OCI-LY7 (cell line): ENCODE data around the gene TAPT1. TPM values are rescaled to one million over a fixed set of nuclear protein-coding genes. Genes with fewer than 3 reads are reported as not detected.

Source experiments
- BruUV-seq: library from RNA; stranded (reverse); fragments of 400-500 nt; replicated peaks from 2 replicates; lab custom pipeline; 2021; lab: Mats Ljungman, UMichigan
- CTCF ChIA-PET: fragments of 300-600 bp; sonication (Branson Sonifier 250); formaldehyde crosslinking; loops from one replicate; lab custom pipeline; 2022; ENCODE audit warnings: antibody characterized with exemption; ENCODE audit not compliant: unreplicated experiment; lab: Charles Lee
- POLR2A ChIA-PET: fragments of 300-600 bp; sonication (Branson Sonifier 250); formaldehyde crosslinking; loops from one replicate; lab custom pipeline; 2022; ENCODE audit warnings: antibody characterized with exemption; lab: Charles Lee
- DNase-seq: peaks from one replicate; pipeline ENCODE4 v3.0.0-alpha.2; 2015; ENCODE audit warnings: low spot score
- H2AFZ ChIP-seq: fragments of 200-600 bp; sonication (generic), shearing (Covaris generic); 2 replicates; pipeline ENCODE4 v1.6.1; 2014; ENCODE audit warnings: mild to moderate bottlenecking, antibody characterized with exemption, low read length, moderate library complexity
- H3K27ac ChIP-seq: fragments of 200-600 bp; sonication (generic); 2 replicates; pipeline ENCODE4 v1.5.1; 2014; ENCODE audit warnings: mixed run types, low read depth, mild to moderate bottlenecking, moderate library complexity, low read length, inconsistent platforms; ENCODE audit not compliant: poor library complexity, severe bottlenecking
- H3K36me3 ChIP-seq: fragments of 200-600 bp; sonication (generic); 2 replicates; pipeline ENCODE4 v1.6.1; 2014; ENCODE audit warnings: mild to moderate bottlenecking, antibody characterized with exemption, low read length, moderate library complexity, mixed read lengths; ENCODE audit not compliant: insufficient read depth
- H3K4me1 ChIP-seq: fragments of 200-600 bp; sonication (generic); 2 replicates; pipeline ENCODE4 v1.5.1; 2014; ENCODE audit warnings: mild to moderate bottlenecking, low read length; ENCODE audit not compliant: insufficient read depth, poor library complexity, severe bottlenecking
- H3K4me2 ChIP-seq: fragments of 200-600 bp; sonication (generic); 2 replicates; pipeline ENCODE4 v1.6.1; 2014; ENCODE audit warnings: mild to moderate bottlenecking, low read length
- H3K4me3 ChIP-seq: fragments of 200-600 bp; sonication (generic); 2 replicates; pipeline ENCODE4 v1.5.1; 2014; ENCODE audit warnings: mild to moderate bottlenecking, low read depth, low read length; ENCODE audit not compliant: poor library complexity, severe bottlenecking
- H3K79me2 ChIP-seq: fragments of 200-600 bp; sonication (generic); 2 replicates; pipeline ENCODE4 v1.6.1; 2016; ENCODE audit warnings: low read depth, mild to moderate bottlenecking, low read length, moderate library complexity, mixed read lengths; ENCODE audit not compliant: insufficient read depth
- H3K9me2 ChIP-seq: fragments of 200-600 bp; sonication (generic); 2 replicates; pipeline ENCODE4 v1.6.1; 2016; ENCODE audit warnings: mild to moderate bottlenecking, low read length, mixed read lengths; ENCODE audit not compliant: insufficient read depth
- H3K9me3 ChIP-seq: fragments of 200-600 bp; sonication (generic); 2 replicates; pipeline ENCODE4 v1.6.1; 2014; ENCODE audit warnings: mild to moderate bottlenecking, mixed run types, low read length, mixed read lengths
- H4K20me1 ChIP-seq: fragments of 200-600 bp; sonication (generic); 2 replicates; pipeline ENCODE4 v1.6.1; 2014; ENCODE audit warnings: mild to moderate bottlenecking, antibody characterized with exemption, low read length, moderate library complexity, mixed read lengths; ENCODE audit not compliant: insufficient read depth
- CTCF ChIP-seq: fragments of 200-600 bp; sonication (generic); conservative IDR thresholded peaks from 2 replicates; pipeline ENCODE4 v1.5.1; 2014; ENCODE audit warnings: mild to moderate bottlenecking, antibody characterized with exemption, low read length, moderate library complexity, mixed read lengths
- EZH2phosphoT487 ChIP-seq: fragments of 200-600 bp; sonication (generic); IDR thresholded peaks from 2 replicates; pipeline ENCODE4 v1.6.1; 2018; ENCODE audit warnings: low read depth, borderline replicate concordance, mild to moderate bottlenecking, mixed run types, antibody characterized with exemption, low read length, moderate library complexity, mixed read lengths
- intact Hi-C: fragments of 100-400 bp; cut with micrococcal nuclease; formaldehyde crosslinking; loops from one replicate; pipeline ENCODE4 v1.10.0; 2022; ENCODE audit not compliant: unreplicated experiment
- total RNA-seq, 2 experiments: library from RNA; depleted of rRNA in 1 of 2; stranded (reverse); fragments of >200 nt in 1 of 2; shearing (Covaris generic) in 1 of 2; gene quantifications; 2 replicates each; pipeline ENCODE4 v1.2.3, GENCODE V29; 2014 to 2022

Gene TAPT1
- total RNA-seq, 2 experiments from 2014 or later, result 34.3 to 66.6 TPM

GRCh38 chr4:16203083-16203482 lies 23.2 kb downstream of the TAPT1 start:
- ChIA-PET POLR2A (no interaction called here), CTCF (no interaction called here)
- no peak for DNase-seq
- Histone ChIP-seq H3K79me2 (peaks cover 16% of the 10 kb centered on the region; the same call in 1 of the 2 replicates), H3K36me3 (peaks cover 53% of the 10 kb centered on the region), H3K4me3 (no peak overlapping the region), H3K27ac (no peak overlapping the region), H3K4me2 (no peak overlapping the region), H3K4me1 (peaks cover 21% of the 10 kb centered on the region), H3K9me3 (no peaks in the 10 kb centered on the region), H4K20me1 (peaks cover 37% of the 10 kb centered on the region; the same call in 1 of the 2 replicates), H2AFZ (no peak overlapping the region), H3K9me2 (no peaks in the 10 kb centered on the region)
- TF ChIP-seq CTCF (no peak), EZH2phosphoT487 (no peak)
- no TSS peak for BruUV-seq
- intact Hi-C loops, result no loop called here

- H4K20me1 ChIP-seq, result peaks cover 40% of the 10 kb centered on the region; the same call in 1 of the 2 replicates
- H2AFZ ChIP-seq, result no peak overlapping the region
- H3K36me3 ChIP-seq, result peaks cover 56% of the 10 kb centered on the region
- no peak overlapping the region for H3K27ac ChIP-seq
- no peak for DNase-seq
- no TSS peak for BruUV-seq
- no peak overlapping the region for H3K4me3 ChIP-seq
- ChIA-PET CTCF (no interaction called here), POLR2A (interaction anchor here (1.3 to 1.5 kb wide), 2 partner anchors 16 to 25 kb away, joined by 3 to 5 read pairs; no protein-coding TSS in a partner anchor)
- no peaks in the 10 kb centered on the region for H3K9me3 ChIP-seq
- H3K79me2 ChIP-seq, result peaks cover 16% of the 10 kb centered on the region; the same call in 1 of the 2 replicates
- no peak overlapping the region for H3K4me2 ChIP-seq
- intact Hi-C loops, result no loop called here
- TF ChIP-seq EZH2phosphoT487 (no peak), CTCF (no peak)
- H3K4me1 ChIP-seq, result peaks cover 21% of the 10 kb centered on the region
- H3K9me2 ChIP-seq, result no peaks in the 10 kb centered on the region
These were observed 23.7 kb downstream of the TAPT1 start for GRCh38 chr4:16202598-16202997.

- Histone ChIP-seq H2AFZ (no peak overlapping the region), H3K4me2 (no peak overlapping the region), H3K27ac (no peak overlapping the region), H3K4me1 (no peaks in the 10 kb centered on the region), H3K79me2 (peaks cover 6% of the 10 kb centered on the region; the same call in 1 of the 2 replicates), H3K4me3 (no peak overlapping the region), H4K20me1 (peaks cover 10% of the 10 kb centered on the region; the same call in 1 of the 2 replicates), H3K9me2 (no peaks in the 10 kb centered on the region), H3K9me3 (no peaks in the 10 kb centered on the region), H3K36me3 (peaks cover 68% of the 10 kb centered on the region)
- ChIA-PET POLR2A (interaction anchor here (0.9 to 2.4 kb wide), 7 partner anchors 9 to 60 kb away, joined by 3 to 7 read pairs (median 4); no protein-coding TSS in a partner anchor), CTCF (no interaction called here)
- intact Hi-C loops, result no loop called here
- BruUV-seq, result no TSS peak
- peak; percentile 33 for DNase-seq
- TF ChIP-seq CTCF (peak; percentile 84), EZH2phosphoT487 (no peak)
These were observed 27.2 kb downstream of the TAPT1 start for GRCh38 chr4:16199093-16199492.
